ENCODE measurements around the gene PFDN2.

DNA sequence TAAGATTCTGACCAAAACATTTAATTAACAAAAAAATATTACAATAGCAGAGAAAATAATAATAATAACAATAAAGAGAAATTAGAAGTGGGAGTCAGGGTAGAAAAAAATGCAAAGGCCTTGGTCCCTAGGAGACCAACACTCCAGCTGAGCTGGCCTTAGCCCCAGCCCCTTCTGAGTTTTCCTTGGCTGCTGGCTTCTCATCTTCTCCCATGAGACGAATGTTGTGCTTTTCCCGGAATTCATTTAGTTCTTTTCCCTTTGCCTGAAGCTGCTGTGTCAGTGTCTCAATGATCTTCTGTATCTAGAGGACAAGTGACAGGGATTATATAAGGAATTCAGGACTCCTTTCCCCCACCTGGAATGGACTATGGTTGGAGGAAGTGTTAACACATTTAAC, 17.3 kb downstream of the PFDN2 start:
- TF ChIP-seq EZH2phosphoT487 (IDR thresholded peaks at IDR 0.05; ENCODE audit: low read depth, severe bottlenecking, unreplicated experiment) = no peak
- TF ChIP-seq, protein P1, sequence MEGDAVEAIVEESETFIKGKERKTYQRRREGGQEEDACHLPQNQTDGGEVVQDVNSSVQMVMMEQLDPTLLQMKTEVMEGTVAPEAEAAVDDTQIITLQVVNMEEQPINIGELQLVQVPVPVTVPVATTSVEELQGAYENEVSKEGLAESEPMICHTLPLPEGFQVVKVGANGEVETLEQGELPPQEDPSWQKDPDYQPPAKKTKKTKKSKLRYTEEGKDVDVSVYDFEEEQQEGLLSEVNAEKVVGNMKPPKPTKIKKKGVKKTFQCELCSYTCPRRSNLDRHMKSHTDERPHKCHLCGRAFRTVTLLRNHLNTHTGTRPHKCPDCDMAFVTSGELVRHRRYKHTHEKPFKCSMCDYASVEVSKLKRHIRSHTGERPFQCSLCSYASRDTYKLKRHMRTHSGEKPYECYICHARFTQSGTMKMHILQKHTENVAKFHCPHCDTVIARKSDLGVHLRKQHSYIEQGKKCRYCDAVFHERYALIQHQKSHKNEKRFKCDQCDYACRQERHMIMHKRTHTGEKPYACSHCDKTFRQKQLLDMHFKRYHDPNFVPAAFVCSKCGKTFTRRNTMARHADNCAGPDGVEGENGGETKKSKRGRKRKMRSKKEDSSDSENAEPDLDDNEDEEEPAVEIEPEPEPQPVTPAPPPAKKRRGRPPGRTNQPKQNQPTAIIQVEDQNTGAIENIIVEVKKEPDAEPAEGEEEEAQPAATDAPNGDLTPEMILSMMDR (IDR thresholded peaks at IDR 0.05; ENCODE audit: poor library complexity) = no peak
